K562 (cell line): ENCODE results near the gene CAB39. TPM values are rescaled to one million over a fixed set of nuclear protein-coding genes. Genes with fewer than 3 reads are reported as not detected.
A peak's percentile ranks its signal among the peaks of the same experiment; 100 is the strongest.

ENCODE experiments used
- ATAC-seq: fragments of 200-7000 bp; cut with Tn5 transposase; 3 replicates; pipeline ENCODE4 v1.9.1; 2020; ENCODE audit warnings: moderate library complexity
- BruUV-seq: library from RNA; stranded (reverse); fragments of 400-500 nt; replicated peaks from 2 replicates; lab custom pipeline; 2021; lab: Mats Ljungman, UMichigan
- CTCF ChIA-PET: fragments of 300-600 bp; formaldehyde crosslinking; extraction: SDS; loops from one replicate; lab custom pipeline; 2021; ENCODE audit warnings: low intra/inter-chr PET ratio; lab: Yijun Ruan, JAX
- POLR2A ChIA-PET: fragments of 300-600, 350-650 bp; sonication (Branson Sonifier 250); formaldehyde crosslinking; extraction: SDS; loops from one replicate; lab custom pipeline; 2021; ENCODE audit warnings: antibody characterized with exemption, inconsistent platforms; lab: Yijun Ruan, JAX
- DNase-seq, 4 experiments: peaks; one replicate each; pipeline versions ENCODE4 v3.0.0 to v3.0.0-alpha.2; 2011 to 2018; ENCODE audit warnings: low spot score in 3 of 4, mixed read lengths in 3 of 4; ENCODE audit errors: extremely low read depth in 1 of 4
- FAIRE-seq: peaks from 2 replicates; lab custom pipeline; 2011; peaks lifted over from hg19 to GRCh38; lab: Jason Lieb, UNC
- H2AFZ ChIP-seq: 2 replicates; pipeline ENCODE4 v1.6.0; 2011; ENCODE audit warnings: low read depth, low read length, control low read depth, inconsistent platforms
- H3K27ac ChIP-seq: fragments of 200-600 bp; 3 replicates; pipeline ENCODE4 v1.8.0; 2011; ENCODE audit warnings: low read depth, mild to moderate bottlenecking, control low read depth, inconsistent platforms, low read length, moderate library complexity, mixed read lengths; ENCODE audit errors: extremely low read depth
- H3K27me3 ChIP-seq, 2 experiments: fragments of 300-600 bp in 1 of 2; 2 replicates in 1 of 2; 3 replicates in 1 of 2; pipeline versions ENCODE4 v1.6.0 to v1.8.0; 2011; ENCODE audit warnings: inconsistent platforms in 2 of 2, low read length in 2 of 2, mild to moderate bottlenecking in 1 of 2, mixed read lengths in 1 of 2, moderate library complexity in 1 of 2; ENCODE audit not compliant: control insufficient read depth in 2 of 2, insufficient read depth in 2 of 2
- H3K36me3 ChIP-seq: fragments of 300-600 bp; 3 replicates; pipeline ENCODE4 v1.8.0; 2011; ENCODE audit warnings: mild to moderate bottlenecking, low read length, inconsistent platforms; ENCODE audit not compliant: control insufficient read depth, insufficient read depth
- H3K4me1 ChIP-seq, 2 experiments: fragments of 200-600 bp in 1 of 2; replicated peaks in 1 of 2; 2 replicates in 1 of 2; 3 replicates in 1 of 2; pipeline versions ENCODE4 v1.5.1 to v1.8.0; 2011; ENCODE audit warnings: inconsistent platforms in 2 of 2, low read length in 2 of 2, mild to moderate bottlenecking in 1 of 2, mixed read lengths in 1 of 2, moderate library complexity in 1 of 2; ENCODE audit not compliant: control insufficient read depth in 2 of 2, insufficient read depth in 2 of 2
- H3K4me2 ChIP-seq: 2 replicates; pipeline ENCODE4 v1.6.1; 2011; ENCODE audit warnings: low read length, control low read depth, inconsistent platforms, mixed read lengths; ENCODE audit not compliant: insufficient read depth
- H3K4me3 ChIP-seq: fragments of 200-600 bp; sonication (generic), shearing (Covaris generic); 2 replicates; pipeline ENCODE4 v1.5.1; 2016; ENCODE audit warnings: control low read depth, inconsistent platforms
- H3K79me2 ChIP-seq: fragments of 200-600 bp; 3 replicates; pipeline ENCODE4 v1.8.0; 2011; ENCODE audit warnings: low read length, inconsistent platforms; ENCODE audit not compliant: control insufficient read depth, insufficient read depth
- H3K9ac ChIP-seq, 2 experiments: 2 replicates each; pipeline versions ENCODE4 v1.6.0 to v1.6.1; 2011; ENCODE audit warnings: low read depth in 2 of 2, low read length in 2 of 2, control low read depth in 1 of 2, inconsistent platforms in 1 of 2, mild to moderate bottlenecking in 1 of 2, mixed read lengths in 1 of 2; ENCODE audit not compliant: insufficient read depth in 1 of 2
- H3K9me1 ChIP-seq: one replicate; pipeline ENCODE4 v1.6.0; 2011; ENCODE audit warnings: inconsistent platforms, mild to moderate bottlenecking, low read length, moderate library complexity; ENCODE audit not compliant: control insufficient read depth, insufficient read depth
- H3K9me3 ChIP-seq: replicated peaks from 2 replicates; pipeline ENCODE4 v1.5.1; 2011; ENCODE audit warnings: low read depth, low read length, inconsistent platforms; ENCODE audit not compliant: control insufficient read depth, insufficient read depth
- H4K20me1 ChIP-seq: replicated peaks from 2 replicates; pipeline ENCODE4 v1.6.1; 2011; ENCODE audit warnings: low read length, inconsistent platforms, mixed read lengths; ENCODE audit not compliant: control insufficient read depth, insufficient read depth
- ATF4 ChIP-seq: fragments of 450-650 bp; formaldehyde crosslinking; IDR thresholded peaks from 2 replicates; pipeline ENCODE4 v1.4.0; 2022; ENCODE audit warnings: mild to moderate bottlenecking, moderate library complexity
- CBX5 ChIP-seq: IDR thresholded peaks from 2 replicates; pipeline ENCODE4 v1.6.1; 2014; ENCODE audit warnings: low read depth, borderline replicate concordance
- CEBPB ChIP-seq: fragments of 450-650 bp; IDR thresholded peaks from 2 replicates; pipeline ENCODE4 v1.6.1; 2016; ENCODE audit warnings: missing genetic modification characterization, missing compliant biosample characterization
- FOXP1 ChIP-seq: sonication (generic); formaldehyde crosslinking; IDR thresholded peaks from 2 replicates; pipeline ENCODE4 v1.8.0; 2022; ENCODE audit warnings: mild to moderate bottlenecking, missing genetic modification reagents
- IRF1 ChIP-seq: sonication (generic); formaldehyde crosslinking; IDR thresholded peaks from 2 replicates; pipeline ENCODE4 v1.8.0; 2022; ENCODE audit warnings: missing genetic modification reagents, mild to moderate bottlenecking, borderline replicate concordance
- KAT8 ChIP-seq: fragments of 450-650 bp; IDR thresholded peaks from 2 replicates; pipeline ENCODE4 v1.6.1; 2016; ENCODE audit warnings: low read depth, mild to moderate bottlenecking
- KLF6 ChIP-seq: fragments of 250-450 bp; sonication (Bioruptor Pico); IDR thresholded peaks from 2 replicates; pipeline ENCODE4 v1.4.0; 2020; ENCODE audit warnings: mild to moderate bottlenecking, moderate library complexity, borderline replicate concordance
- NCOA2 ChIP-seq, 2 experiments: fragments of 450-650 bp; IDR thresholded peaks; 2 replicates each; pipeline ENCODE4 v1.6.1; 2018; ENCODE audit warnings: mild to moderate bottlenecking in 2 of 2, moderate library complexity in 1 of 2; ENCODE audit not compliant: partially characterized antibody in 2 of 2
- PHTF2 ChIP-seq: fragments of 250-450 bp; sonication (Bioruptor Pico); IDR thresholded peaks from 2 replicates; pipeline ENCODE4 v1.5.0; 2021; ENCODE audit warnings: mild to moderate bottlenecking
- PTRF ChIP-seq: fragments of 450-650 bp; IDR thresholded peaks from 2 replicates; pipeline ENCODE4 v1.6.1; 2016; ENCODE audit warnings: mild to moderate bottlenecking, missing genetic modification characterization, missing compliant biosample characterization
- SNIP1 ChIP-seq: fragments of 450-650 bp; IDR thresholded peaks from 2 replicates; pipeline ENCODE4 v1.7.1; 2017; ENCODE audit warnings: low read depth, mild to moderate bottlenecking
- SOX6 ChIP-seq: fragments of 450-650 bp; IDR thresholded peaks from 2 replicates; pipeline ENCODE4 v1.6.1; 2014; ENCODE audit warnings: mild to moderate bottlenecking
- SREBF2 ChIP-seq: sonication (generic); formaldehyde crosslinking; IDR thresholded peaks from 2 replicates; pipeline ENCODE4 v1.4.0; 2020; ENCODE audit warnings: mild to moderate bottlenecking, missing genetic modification reagents
- ZC3H8 ChIP-seq: fragments of 450-650 bp; IDR thresholded peaks from 2 replicates; pipeline ENCODE4 v1.6.1; 2017
- ZFP30 ChIP-seq: fragments of 250-450 bp; sonication (Bioruptor Pico); IDR thresholded peaks from 2 replicates; pipeline ENCODE4 v1.8.0; 2022; ENCODE audit warnings: moderate library complexity, mild to moderate bottlenecking, inconsistent platforms, borderline replicate concordance
- WGBS: fragments of 100-300 bp; shearing (Covaris generic); methylation state at CpG from one replicate; pipeline ENCODE4 v1.1.6; 2016; ENCODE audit warnings: low coverage, mixed read lengths; ENCODE audit not compliant: insufficient coverage; ENCODE audit errors: missing lambda C conversion rate; 5-methylcytosine and 5-hydroxymethylcytosine counted together
- in situ Hi-C: fragments of 300-500 bp; cut with MboI; formaldehyde crosslinking; loops from 4 replicates; pipeline ENCODE4 v1.15.0; 2018; ENCODE audit warnings: inconsistent platforms, mixed read lengths
- intact Hi-C: fragments of 100-400 bp; cut with micrococcal nuclease; formaldehyde crosslinking; loops from 2 replicates; pipeline ENCODE4 v1.14.2; 2022
- polyA plus RNA-seq, 8 experiments: library from polyadenylated mRNA; depleted of rRNA in 4 of 8; stranded (reverse) in 5 of 8; unstranded in 3 of 8; fragments of >200 nt; fragmentation: Nextera tagmentation in 2 of 8; fragmentation: Illumina TruSeq in 1 of 8; extraction: Ambion mirVana in 2 of 8; extraction: Trizol in 1 of 8; gene quantifications; 2 replicates each; pipeline versions ENCODE4 v1.2.1 to v1.2.3, GENCODE V29; 2011 to 2014; ENCODE audit warnings: inconsistent platforms in 1 of 8, missing spikeins in 1 of 8
- total RNA-seq, 7 experiments: library from RNA; depleted of rRNA in 6 of 7; stranded (reverse); fragments of >200 nt in 6 of 7; fragmentation: Illumina TruSeq in 2 of 7; extraction: Trizol in 2 of 7; gene quantifications; 2 replicates each; pipeline versions ENCODE4 v1.2.1 to v1.2.3, GENCODE V29; 2011 to 2021; ENCODE audit warnings: low replicate concordance in 1 of 7

CAB39 gene
- total and polyA plus RNA-seq, 9 of the 15 experiments (the other 6 are each of a cell fraction or from before 2014, with no cell fraction given): 27.2 to 94.4 (median 70.1) TPM

- no peak overlapping the region for H3K4me2 ChIP-seq
- in situ Hi-C loops (no loop called here), intact Hi-C loops (no loop called here)
- ATAC-seq (no peak), DNase-seq (no peak), FAIRE-seq (no peak)
- H3K27ac ChIP-seq: no peak overlapping the region
- peaks cover 0 to 21% of the 10 kb centered on the region in 2 experiments; a peak in 4 of 5 replicates for H3K4me1 ChIP-seq
- peaks cover 24% of the 10 kb centered on the region for H4K20me1 ChIP-seq
- no peak overlapping the region for H2AFZ ChIP-seq
- ChIA-PET POLR2A (no interaction called here), CTCF (no interaction called here)
- no peak overlapping the region for H3K4me3 ChIP-seq
- TF ChIP-seq PTRF (tag) (no peak), NCOA2 (IDR thresholded peaks at IDR 0.05; ENCODE audit: partially characterized antibody in 2 of 2) (no peak), SREBF2 (CRISPR knock-in tag) (no peak)
- H3K9ac ChIP-seq: no peak overlapping the region
- WGBS: 90% methylated on average over 1 of the region's 2 CpGs
- peaks cover 45% of the 10 kb centered on the region for H3K36me3 ChIP-seq
- peaks cover 90% of the 10 kb centered on the region for H3K79me2 ChIP-seq
- no peaks in the 10 kb centered on the region for H3K9me3 ChIP-seq
- H3K27me3 ChIP-seq: no peaks in the 10 kb centered on the region
- no TSS peak for BruUV-seq
- no peaks in the 10 kb centered on the region for H3K9me1 ChIP-seq
Measured at GRCh38 chr2:230757476-230757875, 44.8 kb downstream of the CAB39 start.

GRCh38 chr2:230758566-230759480 lies 46.2 kb downstream of the CAB39 start:
- ATAC-seq (peak; percentile 56), DNase-seq (no peak), FAIRE-seq (no peak)
- Histone ChIP-seq H3K9ac (no peak overlapping the region), H3K9me3 (no peaks in the 10 kb centered on the region), H3K4me2 (peak overlapping the region; percentile 18), H3K9me1 (no peaks in the 10 kb centered on the region), H3K79me2 (peaks cover 84% of the 10 kb centered on the region), H3K4me1 (peaks cover 0 to 21% of the 10 kb centered on the region in 2 experiments; a peak in 4 of 5 replicates), H3K4me3 (no peak overlapping the region), H3K36me3 (peaks cover 51% of the 10 kb centered on the region), H2AFZ (no peak overlapping the region), H3K27me3 (no peaks in the 10 kb centered on the region), H3K27ac (peak overlapping the region; percentile 39; the same call in 2 of the 3 replicates), H4K20me1 (peaks cover 24% of the 10 kb centered on the region)
- ChIA-PET CTCF (no interaction called here), POLR2A (interaction anchor here (0.6 kb wide), 1 partner anchor 23 kb away, joined by 4 read pairs; no protein-coding TSS in a partner anchor)
- no TSS peak for BruUV-seq
- in situ Hi-C loops: no loop called here
- intact Hi-C loops: no loop called here
- WGBS: 43% methylated on average over 5 of the region's 6 CpGs
- TF ChIP-seq CBX5: no peak
- no peak for TF ChIP-seq KLF6 (CRISPR knock-in tag)
- TF ChIP-seq SNIP1: no peak
- TF ChIP-seq SOX6: peak; percentile 25; the same call in 1 of the 2 replicates
- no peak for TF ChIP-seq PHTF2
- peak; percentile 83 for TF ChIP-seq ATF4
- TF ChIP-seq FOXP1: no peak
- TF ChIP-seq ZFP30 (CRISPR knock-in tag): no peak
- peak; percentile 85 for TF ChIP-seq CEBPB (tag)
- no peak for TF ChIP-seq ZC3H8
- TF ChIP-seq KAT8: no peak
- no peak for TF ChIP-seq IRF1 (CRISPR knock-in tag)
